HG02623 (cell line): ENCODE data around the gene BCL11B.

Experiments
- ATAC-seq: cut with Tn5 transposase; IDR thresholded peaks from one replicate; pipeline ENCODE4 v1.9.1; 2021; ENCODE audit warnings: moderate library complexity; ENCODE audit not compliant: unreplicated experiment

Gene BCL11B

DNA sequence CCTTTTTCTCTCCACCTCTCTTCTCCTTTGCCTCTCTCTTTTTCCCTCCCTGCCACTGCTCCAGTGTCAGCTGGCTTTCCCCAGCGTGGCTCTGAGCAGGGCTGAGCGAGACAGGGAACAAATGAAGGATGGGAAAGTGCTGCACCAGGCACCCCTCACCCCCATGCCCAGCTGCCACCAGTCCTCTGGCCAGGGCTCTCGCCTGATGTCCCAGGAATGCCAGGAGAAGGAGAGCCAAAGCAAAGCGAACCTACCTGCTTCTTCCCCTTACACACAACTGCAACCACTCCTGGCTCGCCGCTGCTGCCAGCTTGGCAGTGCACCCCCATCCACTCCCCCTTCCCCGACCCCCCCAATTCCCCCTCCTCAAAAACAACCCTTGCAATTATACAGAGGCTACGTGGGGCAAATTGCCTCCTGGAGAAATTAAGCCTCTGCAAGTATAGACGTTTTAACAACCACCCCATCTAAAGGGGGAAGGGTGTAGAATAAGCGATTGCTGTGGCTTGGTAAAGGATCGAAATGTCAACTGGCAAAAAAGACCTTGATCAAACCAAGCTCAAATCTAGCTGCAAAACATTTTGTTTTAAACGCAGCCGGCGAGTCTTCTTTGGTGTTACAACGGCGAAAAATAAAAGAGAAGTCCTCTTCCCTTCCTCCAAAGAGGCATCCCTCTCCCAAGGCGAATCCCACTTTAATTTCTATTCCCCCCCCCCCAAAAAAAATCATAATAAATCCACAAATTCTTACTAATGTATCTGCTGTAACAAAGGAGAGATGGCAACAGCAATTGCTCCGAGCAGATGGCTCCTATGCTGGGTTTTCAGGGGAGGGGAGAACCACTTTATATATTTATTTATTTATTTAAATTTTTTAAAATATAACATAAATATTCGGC lies 2.9 kb downstream of the BCL11B start:
- no peak for ATAC-seq

DNA sequence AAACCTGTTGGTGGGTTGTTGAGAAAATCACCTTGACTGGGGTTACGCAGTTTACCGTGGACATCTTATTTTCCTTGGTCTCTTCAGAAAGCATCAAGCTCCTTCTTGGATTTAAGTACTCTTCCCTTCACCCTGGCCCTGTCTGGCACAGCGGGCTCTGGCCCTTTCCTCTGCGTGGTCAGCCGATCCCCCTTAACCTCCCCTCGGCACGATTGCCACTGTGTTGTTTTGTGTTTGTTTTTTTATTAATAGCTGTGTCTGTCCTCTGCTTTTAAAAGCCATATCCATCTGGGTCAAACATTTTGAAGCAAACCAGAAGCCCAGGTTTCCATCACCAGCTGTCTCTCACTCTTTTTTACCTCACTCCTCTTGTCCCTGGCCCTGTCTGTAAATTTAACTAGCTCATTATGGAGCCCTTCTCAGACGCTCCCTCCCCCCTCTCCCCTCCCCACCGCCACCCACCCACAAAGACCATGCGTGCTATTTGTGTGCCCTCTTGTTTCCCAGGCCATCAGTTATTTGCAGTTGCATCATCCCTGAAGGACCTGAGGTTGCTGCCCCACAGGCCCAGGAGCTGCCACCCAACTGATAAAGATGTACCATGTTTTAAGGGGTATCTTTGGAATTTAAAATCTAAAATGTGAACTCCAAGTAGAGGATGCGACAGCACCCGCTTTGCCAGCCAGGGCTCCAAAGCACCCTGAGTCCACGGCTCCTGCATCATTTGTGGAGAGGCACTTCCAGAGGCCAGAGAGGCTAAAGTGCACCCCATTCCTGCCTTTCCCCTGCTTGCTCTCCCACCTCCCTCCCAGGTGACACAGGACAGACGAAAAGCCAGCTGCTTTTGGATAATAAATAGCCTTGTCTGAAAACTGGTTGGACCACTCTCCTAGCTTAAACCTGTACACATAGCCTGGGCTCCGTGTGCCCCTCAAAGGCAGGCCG lies 3.9 kb downstream of the BCL11B start:
- ATAC-seq = no peak

DNA sequence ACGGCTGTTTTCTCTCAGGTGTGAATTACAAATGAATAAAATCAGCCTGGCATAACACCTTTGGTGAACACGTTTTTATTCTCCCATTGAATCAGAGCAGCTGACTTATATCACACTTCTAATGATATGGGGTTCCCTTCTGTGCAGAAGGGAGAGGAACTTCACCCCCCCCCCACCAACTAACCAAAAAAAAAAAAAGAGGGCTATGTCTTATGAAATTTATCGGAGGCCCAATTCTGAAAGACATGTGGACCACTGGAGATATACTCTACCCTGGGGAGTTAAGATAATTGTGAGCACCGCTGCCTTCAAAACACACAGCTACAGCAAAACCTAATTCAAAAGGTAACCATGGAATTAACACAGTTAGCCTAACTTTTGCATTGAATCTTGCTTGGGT lies 4.6 kb downstream of the BCL11B start:
- no peak for ATAC-seq

DNA sequence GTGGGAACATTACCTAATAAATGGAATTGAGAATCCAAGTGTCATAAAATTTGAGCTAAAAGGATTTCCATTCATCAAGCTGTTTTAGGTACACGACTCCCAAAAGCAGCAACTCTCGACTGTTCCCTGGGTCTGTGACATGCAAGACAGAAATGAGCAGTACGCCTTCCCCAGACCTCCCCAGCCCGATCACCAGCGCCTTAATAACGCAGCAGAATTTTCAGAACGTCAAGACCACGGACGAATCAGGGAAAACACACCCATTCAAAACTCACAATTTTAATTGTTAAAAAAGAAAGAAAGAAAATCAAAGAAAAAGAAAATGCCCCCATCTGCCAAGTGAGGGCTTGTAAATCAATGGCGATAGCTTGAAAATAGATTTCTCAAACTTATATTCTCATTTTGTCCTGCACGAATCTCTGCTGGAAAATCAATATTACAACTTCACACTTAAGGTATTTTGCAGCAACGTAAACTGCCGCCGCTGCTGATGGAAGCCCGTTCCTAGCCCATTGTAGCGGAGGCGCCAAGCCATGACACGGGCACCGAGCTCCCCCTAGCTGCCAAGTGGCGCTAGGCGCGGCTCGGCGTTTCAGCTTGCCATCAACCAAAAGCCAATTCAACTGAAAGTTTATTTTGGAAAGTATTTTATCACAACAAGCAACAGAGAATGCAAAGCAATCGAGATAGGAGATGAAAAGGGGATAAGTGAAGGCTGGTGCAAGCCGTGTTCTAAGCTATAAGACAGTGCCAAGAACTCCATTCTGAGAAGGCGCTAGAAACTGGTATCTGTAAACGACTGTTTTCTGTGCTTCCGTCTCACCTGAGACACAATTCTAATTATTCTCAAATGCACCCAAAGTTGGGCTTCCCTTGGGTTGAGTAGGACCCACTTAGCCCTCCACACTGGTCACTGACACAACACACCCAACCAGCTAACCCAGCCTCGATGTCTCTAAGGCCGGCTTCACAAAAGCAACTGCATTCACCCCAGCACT lies 5.5 kb downstream of the BCL11B start:
- no peak for ATAC-seq

DNA sequence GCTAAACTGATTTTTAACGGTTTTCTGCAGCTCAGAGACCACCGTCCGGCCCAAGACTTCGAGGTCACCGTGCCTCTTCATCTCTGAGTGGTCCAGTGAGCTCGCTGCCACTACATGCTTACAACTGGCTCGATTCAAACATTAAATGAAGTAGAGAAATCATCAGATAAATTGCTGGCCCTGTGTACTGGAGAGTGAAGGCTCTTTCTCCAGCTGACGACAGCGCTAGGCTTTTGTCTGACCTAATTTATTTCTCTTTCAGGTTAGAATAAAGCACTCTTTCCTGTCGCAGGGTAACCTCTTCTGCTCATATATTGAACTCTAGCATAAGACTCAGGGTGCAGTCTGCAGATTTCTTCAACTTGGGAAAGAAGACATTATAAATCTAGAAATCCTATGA lies 6.4 kb downstream of the BCL11B start:
- ATAC-seq = no peak

DNA sequence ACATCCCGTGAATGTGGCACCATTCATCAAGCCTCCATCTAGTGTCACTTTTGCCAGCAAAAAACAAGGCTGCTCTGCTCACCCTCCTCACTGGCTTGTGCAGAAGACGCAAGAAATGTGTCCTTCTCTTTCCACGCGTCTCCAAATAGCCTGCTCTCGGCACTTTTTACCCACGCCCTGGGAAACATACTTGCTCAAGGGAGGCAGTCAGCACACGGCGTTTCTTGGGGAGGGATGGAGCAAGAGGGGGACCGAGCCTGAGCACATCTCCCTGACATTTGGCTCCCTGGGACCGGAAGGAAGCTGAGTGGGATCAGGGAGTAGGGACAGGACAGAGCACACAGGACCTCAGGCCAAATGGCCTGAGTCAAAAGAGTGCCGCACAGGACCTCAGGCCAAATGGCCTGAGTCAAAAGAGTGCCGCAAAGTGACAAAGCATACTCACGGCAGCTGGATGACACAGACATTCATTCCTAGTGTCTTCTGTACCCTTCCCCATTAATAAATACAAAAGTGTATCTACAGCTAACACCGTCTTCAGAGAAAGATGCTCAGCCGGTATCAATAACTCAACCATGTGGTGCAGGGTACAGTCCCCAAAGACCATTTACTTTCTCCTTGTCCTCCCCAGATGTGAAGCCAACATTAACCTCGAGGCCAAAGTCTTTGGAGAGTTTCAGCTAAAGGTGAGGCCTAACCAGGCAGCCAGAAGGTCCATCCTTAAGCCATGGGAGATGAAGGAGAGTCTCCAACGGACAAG lies 7.1 kb downstream of the BCL11B start:
- ATAC-seq = no peak

DNA sequence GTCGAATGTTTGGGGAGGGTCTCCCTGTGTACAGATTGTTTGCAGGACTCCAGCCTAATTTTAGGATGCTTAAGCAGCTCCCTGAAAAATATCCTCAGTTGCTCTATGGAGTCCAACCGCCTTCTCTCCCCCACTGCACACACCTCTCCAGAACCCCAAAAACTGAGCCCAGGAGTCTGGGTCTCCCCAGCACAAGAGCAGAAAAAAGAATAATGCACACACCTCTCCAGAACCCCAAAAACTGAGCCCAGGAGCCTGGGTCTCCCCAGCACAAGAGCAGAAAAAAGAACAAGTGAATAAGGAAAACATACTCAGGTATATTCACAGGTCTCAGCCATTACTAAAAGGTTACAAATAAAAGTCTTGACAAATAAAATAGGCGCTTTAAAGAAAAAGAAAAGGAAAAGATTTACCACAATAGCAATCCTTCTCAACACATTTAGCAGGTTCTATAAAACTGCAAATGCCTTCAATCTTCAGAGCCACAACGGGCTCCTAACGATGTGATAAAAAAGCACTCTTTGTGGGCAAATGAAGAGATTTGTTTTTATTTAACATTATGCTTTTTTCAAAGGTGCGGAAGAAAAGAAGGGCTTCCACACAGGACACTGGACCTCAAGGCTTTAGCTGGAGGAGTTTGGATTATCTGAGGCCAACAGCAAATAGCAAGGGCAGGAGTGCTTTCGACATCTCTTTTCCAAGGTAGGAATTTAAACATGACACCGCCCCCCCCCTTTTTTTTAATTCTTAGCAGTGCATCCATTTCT lies 8.2 kb downstream of the BCL11B start:
- no peak for ATAC-seq

DNA sequence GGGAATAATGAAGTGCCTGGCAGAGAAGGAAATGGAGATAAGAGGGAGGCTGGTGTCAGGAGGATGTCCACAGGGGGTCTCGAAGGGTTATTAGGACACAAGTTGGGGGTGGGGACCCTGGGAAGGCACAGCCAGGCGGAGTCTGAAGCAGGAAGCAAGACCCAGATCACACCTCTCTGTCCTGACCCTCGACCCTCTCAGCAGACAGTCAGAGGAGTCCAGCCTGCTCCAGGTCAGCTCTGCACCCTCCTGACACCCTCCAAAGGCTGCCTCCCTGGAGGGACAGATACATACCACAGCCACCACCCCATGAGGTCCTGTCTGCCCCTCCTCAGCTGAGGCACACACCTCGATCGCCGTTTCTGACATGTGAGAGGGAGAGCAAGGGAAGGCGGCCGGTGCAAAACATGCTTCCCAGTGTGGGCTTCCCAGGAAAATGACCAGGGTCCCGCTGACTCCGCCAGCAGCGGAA lies 9.0 kb downstream of the BCL11B start:
- no peak for ATAC-seq

DNA sequence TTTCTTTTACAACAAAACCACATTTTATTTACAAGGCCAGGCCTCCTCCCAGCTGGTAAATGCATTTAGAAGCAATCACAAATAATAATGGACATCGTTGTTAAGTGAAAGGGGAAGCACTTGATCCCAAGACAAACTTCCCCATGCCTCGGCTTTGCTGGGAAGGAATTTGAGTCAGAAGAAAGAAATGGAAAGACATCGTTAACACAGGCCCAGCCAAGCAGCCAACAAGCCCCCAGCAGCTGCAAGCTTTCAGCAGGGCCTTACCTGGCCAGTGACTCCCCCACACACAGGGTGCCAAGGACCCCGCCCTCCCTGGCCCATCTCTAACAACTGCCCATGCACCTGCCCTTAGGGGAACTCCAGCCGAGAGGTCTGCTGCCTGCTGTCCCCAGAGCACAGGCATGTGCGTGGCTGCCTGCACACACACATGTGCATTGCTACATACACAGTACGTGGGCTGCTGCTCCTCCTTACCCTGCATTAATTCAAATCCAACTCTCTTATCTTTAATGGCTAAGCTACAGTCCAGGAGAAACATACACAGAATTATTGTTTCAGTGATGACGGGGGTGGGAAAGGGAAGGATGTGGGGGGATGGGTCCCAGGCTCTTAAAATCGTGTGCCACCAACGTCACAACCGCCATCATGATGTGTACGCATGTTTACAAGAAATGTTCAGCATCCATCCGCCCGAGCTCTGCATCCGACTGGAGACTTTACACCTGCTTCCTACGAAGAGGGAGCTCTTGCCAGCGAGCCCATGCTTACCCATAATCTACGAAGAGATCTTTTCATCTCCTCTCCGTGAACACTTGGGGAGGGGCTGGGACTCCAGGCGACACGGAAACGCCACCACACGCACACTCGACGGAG lies 9.8 kb downstream of the BCL11B start:
- ATAC-seq = no peak

DNA sequence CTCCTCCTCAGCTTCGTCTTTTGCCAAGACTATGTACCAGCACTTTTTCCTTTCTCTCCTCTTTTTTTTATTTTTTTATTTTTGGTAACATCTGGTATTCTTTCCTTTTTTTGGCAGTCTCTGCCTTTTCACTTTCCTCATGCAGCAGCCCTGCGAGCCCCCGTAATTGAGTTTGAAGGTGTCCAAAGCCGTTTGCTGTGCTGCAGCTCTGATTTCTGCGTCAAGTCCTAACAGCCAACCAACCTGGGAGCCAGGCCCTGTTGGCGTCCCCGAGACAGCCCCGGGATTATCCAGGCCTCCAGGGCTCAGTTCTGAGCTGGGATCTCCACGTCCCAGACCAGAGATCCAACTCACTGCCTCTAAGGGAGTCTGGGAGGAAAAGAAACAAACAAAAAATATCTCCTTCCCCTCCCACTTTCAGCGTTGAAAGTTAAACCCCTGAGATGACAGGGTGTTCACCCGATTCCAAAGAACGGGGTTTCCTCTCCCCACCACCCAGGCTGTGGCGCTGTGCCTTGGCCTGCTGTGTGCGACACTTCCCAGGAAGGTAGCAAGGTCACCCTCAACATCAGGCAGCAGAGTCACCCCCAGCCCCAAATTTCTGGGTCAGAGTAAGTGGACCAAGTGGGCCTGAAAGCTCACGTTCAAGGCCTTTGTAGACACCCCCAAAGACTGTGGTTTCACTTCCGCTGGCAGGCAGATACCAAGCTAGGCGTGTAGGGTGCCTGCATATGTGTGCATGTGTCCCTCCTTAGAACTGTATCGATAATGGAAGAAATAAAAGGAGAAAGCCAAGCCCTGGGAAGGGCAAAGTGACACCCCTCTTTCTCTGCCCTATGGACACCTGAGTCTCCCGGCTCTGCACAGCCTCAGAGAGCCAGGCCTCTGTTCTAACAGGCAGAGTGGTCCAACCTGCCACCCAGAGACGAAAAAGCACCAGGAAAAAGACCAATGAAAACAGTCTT lies 11.1 kb downstream of the BCL11B start:
- ATAC-seq = no peak

DNA sequence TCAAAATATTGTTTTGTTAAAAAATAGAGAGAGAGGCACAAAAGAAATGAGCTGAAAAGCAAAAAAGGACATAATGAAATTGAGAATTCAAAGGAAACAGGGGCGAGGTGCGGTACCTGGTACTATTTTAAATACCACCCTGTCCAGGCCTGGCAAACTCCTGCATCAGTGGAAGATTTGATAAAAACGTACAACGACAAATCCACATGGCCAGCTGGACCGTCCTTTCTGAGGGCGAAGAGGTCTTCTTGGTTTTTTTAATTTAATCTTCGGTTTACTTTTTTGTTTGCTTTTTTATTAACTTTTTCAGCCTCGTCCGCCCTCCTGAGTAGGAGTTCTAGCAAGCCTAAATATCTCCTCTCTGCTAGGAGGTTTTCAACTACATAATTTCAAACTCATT lies 11.9 kb downstream of the BCL11B start:
- no peak for ATAC-seq

DNA sequence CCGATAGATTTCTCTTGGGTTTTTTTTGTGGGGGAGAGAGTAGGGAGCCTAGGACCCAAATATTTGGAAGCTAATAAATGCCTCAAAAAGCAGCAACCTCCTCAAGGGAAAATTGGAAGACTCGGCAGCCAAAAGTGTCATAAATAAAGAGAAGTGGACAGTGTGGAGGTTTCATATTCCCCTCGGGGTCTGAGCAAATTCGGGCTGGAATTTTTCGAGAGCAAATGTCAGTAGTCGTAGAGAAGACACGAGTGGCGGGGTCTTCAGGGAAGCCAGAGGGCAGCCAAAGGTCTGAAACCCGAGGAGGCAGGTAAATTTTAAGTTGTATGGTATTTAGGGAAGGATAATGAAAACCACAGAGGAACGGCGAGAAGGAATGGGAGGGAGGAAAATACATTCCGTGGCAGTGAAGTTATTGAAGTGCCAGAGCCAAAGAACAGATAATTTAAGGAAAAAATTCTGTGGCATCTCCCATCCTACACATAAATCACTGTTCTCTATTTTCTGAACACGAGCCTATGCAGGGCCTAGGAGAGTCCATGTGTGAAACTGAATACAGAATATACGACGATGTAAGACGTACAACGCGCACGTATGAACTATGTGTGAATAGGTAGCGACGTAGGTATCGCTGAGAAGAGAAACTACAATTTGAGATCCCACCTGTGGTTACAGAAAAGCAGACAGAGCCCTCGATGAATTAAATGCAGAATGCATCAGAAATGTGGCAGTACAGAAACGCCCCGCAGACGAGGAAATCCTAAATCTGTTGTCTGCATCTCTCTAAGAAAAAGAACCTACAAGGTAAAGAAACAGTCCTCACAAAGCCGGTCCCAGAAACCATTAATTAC lies 12.9 kb downstream of the BCL11B start:
- no peak for ATAC-seq

DNA sequence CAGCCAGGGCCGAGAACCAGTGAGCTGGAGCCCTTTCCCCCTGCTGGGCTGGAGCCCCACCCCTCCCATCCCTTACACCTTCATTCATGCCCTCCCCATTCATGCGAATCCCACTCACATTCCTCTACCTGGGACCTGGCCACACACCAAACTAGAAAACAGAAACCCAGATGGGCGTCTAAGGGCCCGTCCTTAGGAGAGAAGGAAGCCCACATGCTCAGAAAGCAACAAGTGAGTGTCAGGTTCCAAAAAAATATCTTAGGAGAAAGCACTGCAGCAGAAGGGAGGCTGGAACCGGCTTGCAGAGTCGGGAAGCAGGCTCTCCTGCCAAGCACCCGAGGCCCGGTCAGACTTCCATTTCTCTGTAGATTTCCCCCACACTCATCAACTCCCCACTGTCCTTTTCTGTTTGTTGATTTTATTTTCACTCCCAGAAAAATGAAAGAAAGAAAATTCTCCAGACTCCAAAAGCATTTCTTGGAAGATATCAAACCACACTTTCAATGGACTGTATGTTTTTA lies 13.6 kb downstream of the BCL11B start:
- no peak for ATAC-seq

DNA sequence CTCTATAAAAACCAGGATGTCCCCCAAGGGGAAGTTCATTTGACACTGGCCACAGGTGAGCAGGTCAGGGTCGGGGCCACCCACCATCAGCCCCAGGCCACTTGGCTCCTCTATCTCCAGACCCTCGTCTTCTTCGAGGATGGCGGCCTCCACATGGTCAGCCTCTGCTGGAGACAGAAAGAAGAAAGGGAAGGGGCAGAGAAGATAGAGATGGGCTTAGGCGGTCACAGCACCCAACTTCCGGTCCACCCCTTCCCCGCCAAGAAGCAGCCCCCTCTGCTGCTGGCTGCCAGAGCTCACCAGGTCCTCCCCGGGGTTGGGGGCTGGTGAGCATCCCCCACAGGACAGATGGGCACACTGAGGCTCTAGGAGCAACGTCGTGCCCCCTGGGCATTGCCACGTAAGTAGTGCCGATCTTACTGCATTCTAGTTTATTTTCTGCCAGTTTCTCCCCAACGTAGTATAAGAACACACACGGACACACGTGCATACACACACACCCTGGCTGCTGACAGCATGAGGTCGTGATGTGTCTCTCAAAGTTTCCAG lies 14.2 kb downstream of the BCL11B start:
- no peak for ATAC-seq

DNA sequence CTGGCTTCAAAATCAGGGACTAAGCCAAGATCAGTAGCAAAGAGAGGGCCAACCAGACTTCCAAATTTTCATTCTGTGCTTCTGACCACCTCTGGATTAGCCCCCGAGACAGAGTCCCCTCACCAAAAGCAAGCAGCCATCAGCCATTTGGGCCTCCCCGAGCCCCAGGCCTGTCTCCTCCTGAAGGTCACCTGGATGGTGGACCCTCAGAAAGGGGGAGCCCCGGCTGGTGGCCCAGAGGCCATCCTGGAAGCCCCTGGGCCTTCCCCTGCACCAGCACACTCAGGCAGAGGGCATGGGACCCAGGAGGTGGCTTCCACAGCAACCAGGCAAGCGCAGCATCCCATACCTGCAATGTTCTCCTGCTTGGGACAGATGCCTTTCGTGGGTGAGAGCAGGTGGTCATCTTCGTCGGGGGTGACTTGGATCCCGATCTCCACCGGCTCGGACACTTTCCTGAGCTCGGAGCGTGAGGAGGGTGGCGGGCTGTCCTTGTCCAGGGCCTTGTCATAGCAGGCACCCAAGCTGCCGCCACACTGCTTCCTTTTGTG lies 14.8 kb downstream of the BCL11B start:
- ATAC-seq = no peak
